ENCODE data around the gene CDK6. TPM values are rescaled to one million over a fixed set of nuclear protein-coding genes. Genes with fewer than 3 reads are reported as not detected.

Gene CDK6
- total and polyA plus RNA-seq, 2 of the 8 experiments (the other 6 are each of a cell fraction or from before 2014, with no cell fraction given), result 5.9 to 18.9 TPM

- Histone ChIP-seq H3K4me1 (replicated peaks in 1 of 4; ENCODE audit: control insufficient read depth in 3 of 4, insufficient read depth in 4 of 4, low read length in 3 of 4) (peaks cover 0 to 9% (median 7%) of the 10 kb centered on the region in 4 experiments; a peak in 5 of 7 replicates), H3K9ac (replicated peaks in 1 of 4; ENCODE audit: extremely low read depth in 1 of 4, low read depth in 3 of 4, low read length in 3 of 4) (no peak overlapping the region), H3K79me2 (ENCODE audit: control insufficient read depth in 1 of 2, insufficient read depth in 2 of 2, low read length in 2 of 2) (no peaks in the 10 kb centered on the region; a peak in 1 of 4 replicates), H2BK120ac (replicated peaks; ENCODE audit: low read depth, low read length) (no peak overlapping the region), H4K20me1 (replicated peaks in 1 of 2; ENCODE audit: control insufficient read depth in 1 of 2, insufficient read depth in 2 of 2, low read length in 2 of 2) (no peaks in the 10 kb centered on the region), H4K5ac (ENCODE audit: insufficient read length, low read depth, low read length) (no peak overlapping the region), H2AFZ (ENCODE audit: low read length) (no peak overlapping the region), H3K14ac (ENCODE audit: insufficient read length) (no peak overlapping the region), H3K18ac (ENCODE audit: extremely low read depth, low read length) (no peak overlapping the region), H3K27me3 (replicated peaks in 1 of 4; ENCODE audit: control insufficient read depth in 3 of 4, extremely low read depth in 1 of 4, insufficient read depth in 3 of 4, low read length in 3 of 4) (no peaks in the 10 kb centered on the region), H3K56ac (replicated peaks; ENCODE audit: insufficient read length, low read depth, low read length) (no peak overlapping the region), H3K9me3 (ENCODE audit: insufficient read depth in 2 of 2, low read depth in 1 of 2, low read length in 1 of 2) (no peaks in the 10 kb centered on the region), H3K36me3 (ENCODE audit: control insufficient read depth in 2 of 4, insufficient read depth in 4 of 4, low read length in 3 of 4) (no peaks in the 10 kb centered on the region), H2BK12ac (ENCODE audit: low read depth, low read length) (no peak overlapping the region), H3K79me1 (ENCODE audit: low read depth, low read length) (no peaks in the 10 kb centered on the region), H3K27ac (ENCODE audit: low read depth, low read length) (no peak overlapping the region), H2BK20ac (ENCODE audit: low read length) (no peak overlapping the region), H3K23ac (ENCODE audit: insufficient read length) (no peak overlapping the region), H3K23me2 (ENCODE audit: low read depth, low read length) (no peaks in the 10 kb centered on the region), H3K4me3 (ENCODE audit: extremely low read depth in 1 of 4, insufficient read depth in 2 of 4, low read depth in 3 of 4, low read length in 4 of 4) (no peak overlapping the region), H2BK5ac (ENCODE audit: low read depth, low read length) (no peak overlapping the region), H3K4me2 (ENCODE audit: insufficient read depth in 1 of 2, low read depth in 2 of 2, low read length in 2 of 2) (no peak overlapping the region), H4K91ac (replicated peaks; ENCODE audit: insufficient read length, low read length) (no peak overlapping the region), H4K8ac (ENCODE audit: extremely low read depth, insufficient read depth, low read length) (no peak overlapping the region), H3K4ac (replicated peaks; ENCODE audit: insufficient read length, low read depth, low read length) (no peak overlapping the region), H2AK5ac (ENCODE audit: low read depth, low read length) (no peak overlapping the region), H2BK15ac (ENCODE audit: low read length) (no peak overlapping the region)
- DNase-seq (ENCODE audit: low read depth in 1 of 2, low spot score in 2 of 2) (no peak), FAIRE-seq (no peak)
- WGBS, 2 experiments (ENCODE audit: extremely low coverage in 1 of 2, insufficient coverage in 1 of 2, insufficient read length in 1 of 2, insufficient replicate concordance in 2 of 2, low coverage in 1 of 2, low lambda C conversion rate in 2 of 2, missing lambda C conversion rate in 1 of 2), result 90% methylated on average over 6 of the region's 6 CpGs; no CpG with 5 or more reads in 1 of the 2 experiments
- POLR2A ChIA-PET (ENCODE audit: partially characterized antibody), result no interaction called here
- CTCF ChIA-PET (ENCODE audit: partially characterized antibody), result no interaction called here
- TF ChIP-seq USF2 (IDR thresholded peaks at IDR 0.05; ENCODE audit: low read length) (no peak), RNF2 (IDR thresholded peaks at IDR 0.05; ENCODE audit: borderline replicate concordance, low read depth, low read length, missing control alignments, poor library complexity, severe bottlenecking) (no peak), SP1 (IDR thresholded peaks at IDR 0.05; ENCODE audit: low read depth, low read length) (no peak), SIRT6 (IDR thresholded peaks at IDR 0.05; ENCODE audit: low read length) (no peak), BRCA1 (IDR thresholded peaks at IDR 0.05; ENCODE audit: low read depth, low read length) (no peak), POLR2AphosphoS5 (IDR thresholded peaks at IDR 0.05; ENCODE audit: low read depth, low read length) (no peak), JUND (IDR thresholded peaks at IDR 0.05; ENCODE audit: low read length) (no peak), E2F6 (IDR thresholded peaks at IDR 0.05) (no peak), POLR2A (IDR thresholded peaks at IDR 0.05; ENCODE audit: control extremely low read depth in 1 of 2, low read depth in 2 of 2, low read length in 2 of 2) (no peak), RFX5 (IDR thresholded peaks at IDR 0.05; ENCODE audit: borderline replicate concordance, low read depth, low read length) (no peak), CEBPB (IDR thresholded peaks at IDR 0.05; ENCODE audit: low read depth, low read length) (no peak), KDM1A (IDR thresholded peaks at IDR 0.05; ENCODE audit: borderline replicate concordance, low read length) (no peak)
Observed at GRCh38 chr7:92806496-92806895, 29.9 kb downstream of the CDK6 start.

Data from H1 (cell line).